ENCODE data around the gene THSD7B.

THSD7B gene

DNA sequence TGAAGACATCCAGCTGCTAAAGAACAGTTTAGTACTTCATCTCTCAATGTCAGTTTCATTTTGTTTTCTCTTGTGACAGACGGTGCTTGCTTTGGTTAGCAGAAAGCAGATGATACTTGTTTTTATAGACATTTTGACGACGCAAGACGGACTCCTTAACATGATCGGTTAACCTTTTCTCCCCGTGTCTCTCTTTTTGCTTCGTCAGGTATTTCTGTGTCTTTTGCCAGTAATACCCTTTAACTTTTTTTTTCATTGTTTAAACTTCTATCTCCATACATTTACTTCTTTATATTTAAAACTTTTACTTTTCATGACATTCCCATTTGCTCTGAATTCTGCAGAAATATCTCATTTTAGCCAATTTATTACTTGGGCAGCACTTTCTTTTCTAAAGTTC, 57.9 kb downstream of the THSD7B start:
- DNase-seq (ENCODE audit: low read depth in 2 of 2) = no peak

DNA sequence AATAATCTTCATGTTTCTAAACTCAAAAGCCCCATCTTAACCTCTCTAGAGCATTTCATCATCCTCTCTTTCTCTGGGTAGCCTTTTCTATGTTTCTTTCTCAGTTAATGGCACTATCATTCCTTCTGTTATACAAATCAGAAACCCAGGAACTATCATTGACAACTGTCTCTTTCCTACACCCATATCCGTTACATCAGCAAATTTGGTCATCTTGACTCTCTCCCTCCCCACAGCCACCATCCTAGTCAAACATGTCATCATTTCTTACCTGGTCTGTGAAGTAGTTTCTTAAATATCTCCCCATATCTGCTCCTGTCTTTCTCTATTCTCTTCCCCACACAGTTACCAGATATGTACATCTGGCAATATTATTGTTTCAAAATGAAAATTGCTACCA, 62.8 kb downstream of the THSD7B start:
- no peak for DNase-seq (ENCODE audit: low read depth in 2 of 2)

DNA sequence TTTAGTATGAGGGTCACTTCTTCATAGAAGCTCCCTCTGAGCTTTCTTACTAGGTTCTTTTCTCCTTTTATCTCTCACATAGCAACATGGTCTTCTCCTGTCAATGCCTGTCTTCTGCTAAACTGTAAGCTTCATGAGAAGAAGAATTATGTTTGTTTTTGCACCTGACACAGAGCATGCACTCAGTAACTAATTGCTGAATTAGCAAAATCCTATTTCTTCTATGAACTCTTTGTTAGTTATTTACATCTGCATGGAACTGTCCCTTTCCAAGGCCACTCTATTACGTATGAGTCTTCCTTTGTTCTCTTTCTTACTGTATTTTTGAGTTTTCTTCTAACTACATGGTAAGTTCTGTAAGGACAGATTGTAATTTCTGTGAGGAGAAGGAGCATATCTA, 63.4 kb downstream of the THSD7B start:
- DNase-seq (ENCODE audit: low read depth in 2 of 2) = no peak

GRCh38 chr2:136844546-136844945, 79.2 kb downstream of the THSD7B start:
- DNase-seq (ENCODE audit: low read depth in 2 of 2) = no peak

DNA sequence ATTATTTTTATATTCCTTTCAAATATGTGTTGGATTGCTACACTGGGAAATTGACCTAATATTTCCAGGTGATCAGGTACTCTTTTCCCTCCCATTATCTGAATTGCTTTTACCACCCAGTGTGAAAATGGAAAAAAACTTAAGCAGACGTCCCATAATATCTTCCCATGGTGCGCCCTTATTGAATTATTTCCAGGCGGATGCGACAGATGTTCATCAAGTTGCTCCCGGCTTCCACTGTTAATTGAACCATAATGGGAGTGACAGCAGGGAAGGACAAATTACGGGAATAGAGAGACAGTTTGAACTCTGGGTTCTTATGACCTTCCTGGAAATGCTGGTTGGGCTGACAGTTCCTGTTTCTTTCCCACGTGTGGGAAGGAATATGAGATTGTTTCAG, 93.3 kb downstream of the THSD7B start:
- DNase-seq (ENCODE audit: low read depth in 2 of 2) = no peak

GRCh38 chr2:136860443-136860958, 95.2 kb downstream of the THSD7B start:
- no peak for DNase-seq (ENCODE audit: low read depth in 2 of 2)

DNA sequence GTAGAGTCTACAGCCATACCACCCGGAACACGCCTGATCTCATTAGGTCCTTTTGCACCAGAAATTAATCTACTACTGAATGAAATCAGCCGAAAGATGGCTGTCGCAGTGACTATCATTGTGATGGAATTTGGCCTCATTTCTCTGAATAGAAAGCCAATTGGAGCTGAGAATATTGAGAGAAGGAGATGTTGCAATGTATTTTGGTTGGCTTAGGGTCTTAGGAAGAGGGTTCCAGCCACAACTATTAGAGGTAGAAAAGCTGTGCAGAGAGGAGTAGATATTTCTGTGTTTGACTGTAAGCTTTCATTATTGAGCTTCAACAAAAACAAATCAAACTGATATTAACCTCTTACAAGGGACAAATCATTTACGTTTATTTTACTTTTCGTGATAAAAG, 98.1 kb downstream of the THSD7B start:
- no peak for DNase-seq (ENCODE audit: low read depth in 2 of 2)

DNA sequence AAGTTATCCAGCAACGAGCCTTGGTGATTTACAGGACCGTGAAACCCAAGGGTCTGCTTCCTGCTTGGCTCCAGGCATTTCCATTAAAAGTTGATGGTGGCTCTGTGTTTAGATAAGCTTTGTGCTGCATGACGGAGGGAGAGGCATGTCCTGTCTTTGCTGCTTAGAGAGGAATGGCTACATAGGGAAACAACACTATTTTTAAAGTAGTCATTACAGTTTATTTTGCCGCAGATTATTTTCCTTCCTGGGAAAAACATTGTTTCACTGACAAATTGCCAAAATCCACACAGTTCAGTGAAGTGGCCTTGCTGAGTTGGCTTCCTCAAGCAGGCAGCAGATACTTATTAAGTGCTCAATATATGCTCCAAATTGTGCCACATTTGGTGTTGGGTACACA, 98.5 kb downstream of the THSD7B start:
- no peak for DNase-seq (ENCODE audit: low read depth in 2 of 2)

DNA sequence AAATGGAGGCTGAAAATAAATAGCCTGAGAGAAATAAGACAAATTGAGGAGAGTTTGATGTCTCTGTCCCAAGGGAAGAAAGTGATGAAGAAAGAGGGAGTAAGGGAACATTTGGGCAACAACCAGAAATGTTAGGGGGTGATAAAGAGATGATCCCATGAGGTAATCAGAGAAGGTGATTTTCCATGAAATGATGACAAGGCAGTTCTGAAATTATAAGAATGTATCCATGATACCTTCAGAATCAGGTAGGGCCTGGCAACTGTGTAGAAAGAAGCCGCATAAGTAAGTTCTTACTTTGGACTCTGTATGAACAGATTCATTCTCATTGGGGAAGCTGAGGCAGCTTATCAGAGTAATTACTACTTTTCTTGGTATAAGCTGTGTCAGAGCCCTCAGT, 106.1 kb downstream of the THSD7B start:
- DNase-seq (ENCODE audit: low read depth in 2 of 2) = no peak

- DNase-seq (ENCODE audit: low read depth in 2 of 2) = no peak
Observed at GRCh38 chr2:136874258-136874657, 108.9 kb downstream of the THSD7B start.

- DNase-seq (ENCODE audit: low read depth in 2 of 2) = no peak
Observed at GRCh38 chr2:136891100-136891499, 125.8 kb downstream of the THSD7B start.

GRCh38 chr2:136894007-136894634, 128.8 kb downstream of the THSD7B start:
- DNase-seq (ENCODE audit: low read depth in 2 of 2) = no peak

DNA sequence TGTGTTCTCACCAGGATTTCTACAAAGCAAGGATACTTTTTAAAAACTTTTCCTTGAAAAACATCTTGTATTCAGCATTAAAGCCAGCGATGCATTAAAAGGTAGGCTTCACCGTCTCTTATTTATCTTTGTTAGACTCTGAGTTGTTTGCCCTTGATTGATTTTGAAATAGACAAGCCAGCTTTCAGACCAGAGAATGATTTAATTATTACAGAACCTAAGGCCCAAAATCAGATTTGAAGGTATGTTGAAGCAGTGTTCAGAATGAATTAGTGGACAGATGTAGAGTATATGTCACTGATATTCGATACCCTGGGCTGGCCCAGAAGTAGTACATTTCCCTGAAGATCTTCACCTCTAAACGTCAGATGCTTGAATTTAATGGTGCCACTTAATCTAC, 136.4 kb downstream of the THSD7B start:
- no peak for DNase-seq (ENCODE audit: low read depth in 2 of 2)

- no peak for DNase-seq (ENCODE audit: low read depth in 2 of 2)
Observed at GRCh38 chr2:136905779-136906178, 140.4 kb downstream of the THSD7B start.

DNA sequence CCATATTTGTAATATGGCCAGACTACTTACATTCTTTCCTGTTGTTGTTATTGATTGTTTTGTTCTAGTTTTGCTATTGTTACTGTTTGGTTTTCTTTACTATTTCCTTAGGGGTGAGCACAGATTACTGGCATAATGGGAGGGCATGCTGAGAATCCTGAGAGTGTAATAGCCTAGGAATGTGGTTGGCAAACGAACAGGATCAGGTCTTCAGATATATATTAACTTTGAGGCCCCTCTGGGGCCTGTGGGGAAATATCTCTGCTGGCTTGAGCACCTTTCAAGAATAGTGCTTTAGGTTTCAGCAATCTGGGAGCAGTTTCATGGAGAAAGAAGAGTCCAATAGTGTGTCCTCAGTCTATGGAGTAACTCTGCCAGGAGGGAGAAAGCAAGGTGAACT, 144.4 kb downstream of the THSD7B start:
- no peak for DNase-seq (ENCODE audit: low read depth in 2 of 2)

DNA sequence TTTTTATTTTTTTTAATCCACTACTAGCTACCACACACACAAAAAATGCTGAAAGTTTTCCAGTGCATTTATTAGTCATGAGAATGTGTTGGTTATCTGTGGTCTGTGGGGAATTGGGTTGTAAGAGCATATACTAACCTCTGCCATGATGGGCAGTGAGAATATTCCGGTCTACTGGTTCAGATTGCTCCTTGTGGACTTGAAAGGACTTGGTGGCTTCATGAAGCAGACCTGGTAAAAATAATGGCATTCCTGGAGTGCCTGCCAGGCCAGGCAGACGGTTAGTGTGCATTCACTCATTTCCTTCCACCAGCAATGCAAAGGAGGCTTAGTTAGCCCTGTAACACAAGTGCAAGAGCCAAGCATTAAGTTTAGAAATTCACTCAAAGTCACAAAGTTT, 150.8 kb downstream of the THSD7B start:
- DNase-seq (ENCODE audit: low read depth in 2 of 2) = no peak

- DNase-seq (ENCODE audit: low read depth in 2 of 2) = no peak
Observed at GRCh38 chr2:136917411-136917881, 152.1 kb downstream of the THSD7B start.

DNA sequence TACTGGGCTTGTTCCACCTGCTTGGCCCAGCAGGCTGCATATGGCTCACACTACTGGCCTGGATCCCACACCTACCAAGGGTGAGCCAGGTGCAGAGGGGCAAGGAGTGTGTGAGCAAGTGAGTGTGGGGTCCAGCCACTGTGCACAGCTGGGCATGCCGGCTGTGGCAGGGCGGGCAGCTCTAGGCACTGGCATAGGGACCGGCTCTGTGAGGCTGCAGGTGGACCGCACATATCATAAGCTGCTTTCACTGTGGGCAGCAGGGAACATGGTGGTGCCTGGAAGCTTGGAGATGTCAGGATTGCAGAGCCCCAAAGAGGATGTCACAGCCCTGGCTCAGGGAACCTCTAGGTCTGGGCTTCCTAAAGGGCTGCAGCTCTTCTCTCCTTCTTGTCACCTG, 154.3 kb downstream of the THSD7B start:
- no peak for DNase-seq (ENCODE audit: low read depth in 2 of 2)

GRCh38 chr2:136920652-136921333, 155.4 kb downstream of the THSD7B start:
- DNase-seq (ENCODE audit: low read depth in 2 of 2) = no peak

DNA sequence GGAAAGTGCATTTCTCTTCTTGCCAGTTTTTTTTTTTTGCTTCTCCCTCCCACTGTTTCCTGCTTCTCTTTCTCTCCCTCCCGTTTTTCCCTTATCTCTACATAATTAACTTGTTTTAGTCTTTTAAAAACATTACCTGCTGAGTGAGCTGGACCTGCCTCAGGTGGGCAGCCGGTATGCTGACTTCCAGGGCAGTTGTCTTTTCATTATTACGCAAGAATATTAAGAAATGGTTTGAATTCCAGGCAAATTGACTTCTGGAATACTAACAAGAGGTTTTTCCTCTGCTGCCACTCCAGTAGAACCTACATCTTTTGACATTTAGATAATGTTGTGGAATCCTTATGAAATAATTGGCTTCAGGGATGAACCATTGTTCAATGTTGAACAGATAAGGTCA, 161.8 kb downstream of the THSD7B start:
- DNase-seq (ENCODE audit: low read depth in 2 of 2) = no peak

- DNase-seq (ENCODE audit: low read depth in 2 of 2) = no peak
Observed at GRCh38 chr2:136929531-136929930, 164.2 kb downstream of the THSD7B start.

DNA sequence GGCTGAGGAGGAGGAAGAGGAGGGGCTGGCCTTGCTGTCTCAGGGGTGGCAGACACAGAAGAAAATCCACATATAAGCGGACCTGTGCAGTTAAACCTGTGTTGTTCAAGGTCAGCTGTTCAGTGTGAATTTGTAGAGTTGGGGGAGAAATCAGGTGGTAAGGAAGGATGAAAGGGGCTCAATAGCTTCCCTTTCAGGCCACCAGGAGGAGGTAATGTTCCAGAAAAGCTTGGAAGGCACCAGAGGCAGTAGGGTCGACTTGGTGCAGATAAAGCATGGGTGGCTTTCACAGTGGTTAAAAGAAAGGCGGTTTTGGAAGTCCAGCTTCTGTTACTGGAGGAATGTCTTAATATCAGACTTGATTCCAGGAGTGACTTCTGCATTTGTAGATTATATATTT, 167.4 kb downstream of the THSD7B start:
- DNase-seq (ENCODE audit: low read depth in 2 of 2) = no peak

DNA sequence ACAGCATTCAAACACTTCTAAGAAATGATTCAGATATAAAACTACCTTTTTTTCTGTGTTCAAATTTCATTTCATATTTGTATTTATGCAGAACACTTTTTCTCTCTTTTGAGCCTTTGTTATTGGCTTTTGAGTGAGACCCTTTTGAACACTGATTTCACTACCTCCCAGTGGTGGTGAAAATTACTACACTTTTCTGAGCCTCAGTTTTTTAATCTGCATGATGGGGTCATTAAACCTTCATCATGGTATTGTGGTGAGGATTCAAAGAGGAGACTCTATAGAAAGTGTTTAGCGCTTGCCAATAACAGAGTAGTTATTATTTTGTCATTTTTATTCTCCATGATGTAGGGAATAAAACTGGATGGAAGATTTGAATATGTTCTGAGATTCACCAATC, 169.8 kb downstream of the THSD7B start:
- DNase-seq (ENCODE audit: low read depth in 2 of 2) = no peak

GRCh38 chr2:136956050-136956449, 190.7 kb downstream of the THSD7B start:
- no peak for DNase-seq (ENCODE audit: low read depth in 2 of 2)
